Upper lobe of left lung (tissue), 6 donors: ENCODE measurements around the gene ADAMTS17. TPM values are rescaled to one million over a fixed set of nuclear protein-coding genes. Genes with fewer than 3 reads are reported as not detected.

ENCODE experiments used
- ATAC-seq, 2 donors: fragments of 200-7000 bp; cut with Tn5 transposase; one replicate each; pipeline ENCODE4 v1.9.1; 2022; ENCODE audit warnings: mild to moderate bottlenecking in 2 of 2, moderate library complexity in 2 of 2; ENCODE audit not compliant: low FRiP score in 2 of 2
- DNase-seq, 2 donors: peaks; one replicate each; pipeline ENCODE4 v3.0.0-alpha.2; 2019 to 2020
- H3K27ac ChIP-seq, 4 donors: fragments of 200-600 bp; sonication (generic); one replicate each; pipeline ENCODE4 v1.5.1; 2016 to 2019
- H3K27me3 ChIP-seq, 4 donors: fragments of 200-600 bp; sonication (generic); one replicate each; pipeline ENCODE4 v1.5.1; 2017 to 2019
- H3K36me3 ChIP-seq, 4 donors: fragments of 200-600 bp; sonication (generic); one replicate each; pipeline ENCODE4 v1.5.1; 2016 to 2019
- H3K4me1 ChIP-seq, 4 donors: fragments of 200-600 bp; sonication (generic); one replicate each; pipeline ENCODE4 v1.5.1; 2018 to 2019
- H3K4me3 ChIP-seq, 4 donors: fragments of 200-600 bp; sonication (generic); one replicate each; pipeline ENCODE4 v1.5.1; 2017 to 2019; ENCODE audit warnings: mild to moderate bottlenecking in 2 of 4, moderate library complexity in 1 of 4
- H3K9me3 ChIP-seq, 4 donors: fragments of 200-600 bp; sonication (generic); one replicate each; pipeline ENCODE4 v1.5.1; 2018 to 2019
- EP300 ChIP-seq, 4 donors: sonication (generic); formaldehyde crosslinking; IDR thresholded peaks; one replicate each; pipeline ENCODE4 v1.5.1; 2017; ENCODE audit warnings: antibody characterized with exemption in 4 of 4, control low read depth in 2 of 4
- POLR2A ChIP-seq, 4 donors: fragments of 450-650 bp; IDR thresholded peaks; one replicate each; pipeline ENCODE4 v1.5.1; 2016 to 2017; ENCODE audit warnings: antibody characterized with exemption in 4 of 4, mild to moderate bottlenecking in 2 of 4
- POLR2AphosphoS5 ChIP-seq, 2 donors: sonication (generic); formaldehyde crosslinking; IDR thresholded peaks; one replicate each; pipeline ENCODE4 v1.5.1; 2017; ENCODE audit warnings: antibody characterized with exemption in 2 of 2
- WGBS, 2 donors: methylation state at CpG; one replicate each; pipeline ENCODE4 v1.1.5; 2017 to 2018; 5-methylcytosine and 5-hydroxymethylcytosine counted together
- total RNA-seq, 6 donors: library from RNA; depleted of rRNA in 4 of 6; stranded (reverse); fragments of >200 nt in 4 of 6; gene quantifications; one replicate each; pipeline versions ENCODE4 v1.1.0 to v1.2.1, GENCODE V29; 2016 to 2021
- TF ChIP-seq, protein P1 (sequence below), 6 experiments: fragments of 450-650 bp in 4 of 6; fragments of 200-600 bp in 2 of 6; sonication (generic) in 2 of 6; IDR thresholded peaks; one replicate each; pipeline ENCODE4 v1.5.1; 2016 to 2019; ENCODE audit warnings: antibody characterized with exemption in 6 of 6
- donor health status: DM: no; HTN: no; CAD: no; lungs with moderate emphysema.
- donor health status: DM: no; HTN: yes; CAD: no; lungs with severe emphysema.

Gene ADAMTS17
- total RNA-seq, 6 donors from 2014 or later, result 3.2 to 11.5 (median 5.7) TPM

DNA sequence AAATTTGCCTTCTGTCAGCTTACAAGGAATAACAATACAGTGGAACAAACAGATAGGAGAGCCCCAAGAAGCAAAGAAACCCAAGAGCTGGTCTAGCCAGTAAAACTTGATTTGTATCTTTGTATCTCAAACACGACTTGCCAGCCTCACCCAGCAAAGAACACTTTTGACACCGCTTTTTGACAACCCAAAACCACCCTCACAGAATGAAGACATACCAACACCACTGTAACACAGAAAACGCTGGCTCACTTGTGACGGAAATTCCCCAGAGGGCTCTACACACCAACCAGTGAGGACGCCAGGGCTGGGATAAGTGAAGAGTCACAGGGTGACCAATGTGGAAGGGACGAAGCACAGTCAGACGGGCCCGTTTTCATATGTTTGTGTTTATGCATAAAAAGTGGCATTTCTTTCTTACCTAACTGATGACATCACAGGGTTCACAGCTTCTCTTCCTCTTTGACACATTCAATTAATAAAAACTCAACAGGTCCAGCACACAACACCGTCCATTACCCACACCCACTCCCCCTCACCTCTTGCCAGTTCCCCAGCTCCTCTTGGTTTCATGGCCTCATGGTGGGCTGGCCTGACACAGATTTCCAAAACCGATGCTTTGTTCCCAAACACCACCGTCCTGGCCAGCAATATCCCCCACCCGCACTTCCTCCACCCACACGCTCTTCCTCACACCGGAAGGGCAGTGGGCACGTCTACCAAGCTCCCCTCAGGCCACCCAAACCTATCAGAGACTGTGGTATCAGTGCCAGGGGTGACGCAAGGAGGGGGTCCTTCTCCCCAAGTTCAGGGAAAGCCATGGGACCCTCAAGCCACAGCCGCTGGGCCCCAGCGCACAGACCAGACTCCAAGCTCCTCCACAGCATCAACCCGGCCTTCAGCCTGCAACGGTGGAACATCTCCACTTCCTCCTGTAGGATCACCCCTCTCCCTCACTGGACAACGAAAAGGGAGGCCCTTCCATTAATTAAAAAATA, 94.2 kb downstream of the ADAMTS17 start:
- Histone ChIP-seq H3K27me3 (no peaks in the 10 kb centered on the region), H3K36me3 (no peaks in the 10 kb centered on the region), H3K9me3 (no peaks in the 10 kb centered on the region), H3K4me3 (no peak overlapping the region), H3K27ac (no peak overlapping the region), H3K4me1 (no peaks in the 10 kb centered on the region)
- 80 to 85% methylated on average over 20 to 21 of the region's 21 CpGs for WGBS, 2 donors
- TF ChIP-seq EP300 (IDR thresholded peaks at IDR 0.05) (no peak), POLR2A (IDR thresholded peaks at IDR 0.05) (no peak), POLR2AphosphoS5 (IDR thresholded peaks at IDR 0.05) (no peak)
- TF ChIP-seq, protein P1, sequence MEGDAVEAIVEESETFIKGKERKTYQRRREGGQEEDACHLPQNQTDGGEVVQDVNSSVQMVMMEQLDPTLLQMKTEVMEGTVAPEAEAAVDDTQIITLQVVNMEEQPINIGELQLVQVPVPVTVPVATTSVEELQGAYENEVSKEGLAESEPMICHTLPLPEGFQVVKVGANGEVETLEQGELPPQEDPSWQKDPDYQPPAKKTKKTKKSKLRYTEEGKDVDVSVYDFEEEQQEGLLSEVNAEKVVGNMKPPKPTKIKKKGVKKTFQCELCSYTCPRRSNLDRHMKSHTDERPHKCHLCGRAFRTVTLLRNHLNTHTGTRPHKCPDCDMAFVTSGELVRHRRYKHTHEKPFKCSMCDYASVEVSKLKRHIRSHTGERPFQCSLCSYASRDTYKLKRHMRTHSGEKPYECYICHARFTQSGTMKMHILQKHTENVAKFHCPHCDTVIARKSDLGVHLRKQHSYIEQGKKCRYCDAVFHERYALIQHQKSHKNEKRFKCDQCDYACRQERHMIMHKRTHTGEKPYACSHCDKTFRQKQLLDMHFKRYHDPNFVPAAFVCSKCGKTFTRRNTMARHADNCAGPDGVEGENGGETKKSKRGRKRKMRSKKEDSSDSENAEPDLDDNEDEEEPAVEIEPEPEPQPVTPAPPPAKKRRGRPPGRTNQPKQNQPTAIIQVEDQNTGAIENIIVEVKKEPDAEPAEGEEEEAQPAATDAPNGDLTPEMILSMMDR (IDR thresholded peaks at IDR 0.05), result no peak
- ATAC-seq (no peak), DNase-seq (peak in 1 of 2 donors; percentile 4)

DNA sequence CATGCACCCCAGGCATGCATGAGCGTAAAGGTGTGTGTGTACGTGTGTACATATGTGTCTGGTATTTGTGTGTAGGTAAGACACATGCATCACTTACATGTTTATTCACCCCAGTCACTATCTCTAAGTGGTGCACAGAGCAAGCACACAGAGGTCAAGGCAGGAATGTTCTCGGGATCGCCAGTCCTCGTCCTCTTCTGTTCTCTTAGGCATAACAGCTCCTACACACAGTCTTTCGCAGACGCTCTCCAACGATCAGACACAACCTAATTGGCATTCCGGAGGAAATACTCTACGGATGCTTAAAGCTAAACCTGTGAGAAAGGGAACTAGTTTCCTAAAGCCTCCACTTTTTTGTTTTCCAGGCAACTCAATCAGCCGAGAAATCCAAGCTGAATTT, 95.9 kb downstream of the ADAMTS17 start:
- WGBS, 2 donors, result 75 to 81% methylated on average over 11 of the region's 11 CpGs
- no peak for ATAC-seq
- no peaks in the 10 kb centered on the region for H3K9me3 ChIP-seq
- no peaks in the 10 kb centered on the region for H3K27me3 ChIP-seq
- no peaks in the 10 kb centered on the region for H3K36me3 ChIP-seq
- no peak overlapping the region for H3K27ac ChIP-seq
- DNase-seq, result no peak
- TF ChIP-seq EP300 (IDR thresholded peaks at IDR 0.05) (no peak), POLR2A (IDR thresholded peaks at IDR 0.05) (no peak), POLR2AphosphoS5 (IDR thresholded peaks at IDR 0.05) (no peak)
- TF ChIP-seq, protein P1 (IDR thresholded peaks at IDR 0.05), result no peak
- H3K4me1 ChIP-seq, result no peaks in the 10 kb centered on the region
- H3K4me3 ChIP-seq, result no peak overlapping the region

DNA sequence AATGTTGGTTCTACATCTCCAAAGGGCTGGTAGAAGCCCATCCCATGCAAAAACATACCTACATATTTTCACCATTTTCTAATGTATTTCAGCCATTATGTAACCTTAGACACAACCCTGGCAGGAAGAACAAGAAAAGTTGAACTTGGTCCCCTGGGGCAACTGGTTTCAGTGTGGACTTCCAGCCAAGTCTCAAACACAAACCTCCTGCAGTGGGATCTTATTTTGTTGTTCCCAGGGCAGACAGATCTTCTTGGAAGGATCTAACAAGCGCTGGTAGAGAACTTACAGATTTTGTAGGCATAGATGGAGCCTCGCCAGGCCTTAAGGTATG, 96.3 kb downstream of the ADAMTS17 start:
- H3K9me3 ChIP-seq, result no peaks in the 10 kb centered on the region
- TF ChIP-seq POLR2AphosphoS5 (IDR thresholded peaks at IDR 0.05) (no peak), EP300 (IDR thresholded peaks at IDR 0.05) (no peak), POLR2A (IDR thresholded peaks at IDR 0.05) (no peak)
- TF ChIP-seq, protein P1 (IDR thresholded peaks at IDR 0.05), result no peak
- no peak overlapping the region for H3K27ac ChIP-seq
- no peak overlapping the region for H3K4me3 ChIP-seq
- H3K27me3 ChIP-seq, result no peaks in the 10 kb centered on the region
- ATAC-seq, result no peak
- no peaks in the 10 kb centered on the region for H3K4me1 ChIP-seq
- no peaks in the 10 kb centered on the region for H3K36me3 ChIP-seq
- 82 to 89% methylated on average over 1 to 2 of the region's 2 CpGs for WGBS, 2 donors
- no peak for DNase-seq

DNA sequence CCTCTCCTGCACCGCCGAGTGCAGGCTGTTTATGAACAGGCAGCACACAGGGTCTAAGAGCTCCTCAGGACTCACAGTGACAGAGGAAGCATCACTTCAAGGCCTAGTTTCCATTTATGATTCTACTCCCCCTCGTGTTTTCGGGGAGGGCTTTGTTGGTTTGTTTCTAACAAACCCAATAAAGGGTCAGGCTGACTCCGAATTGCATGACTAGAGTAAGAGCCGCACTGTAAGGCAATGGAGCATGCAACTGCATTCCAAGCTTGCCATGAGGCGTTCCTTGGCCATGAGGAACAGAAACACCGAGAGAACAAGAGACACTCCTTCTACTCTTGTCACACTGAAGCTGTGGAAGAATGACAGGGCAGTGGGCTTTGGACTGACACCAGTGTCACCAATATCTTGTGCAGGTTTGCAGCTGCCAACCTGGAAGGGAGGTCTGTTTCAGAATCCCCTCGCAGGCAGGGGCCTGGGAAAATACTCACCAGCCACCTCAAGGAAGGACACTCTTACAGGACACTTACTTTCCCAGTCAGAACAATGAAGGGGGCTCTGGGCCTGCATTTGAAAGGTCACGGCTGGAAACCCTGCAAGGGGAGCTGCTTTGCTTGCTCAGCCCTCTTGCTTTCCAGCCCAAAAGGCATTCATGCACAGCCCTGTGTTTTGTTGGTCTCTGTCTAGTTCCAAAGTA, 96.8 kb downstream of the ADAMTS17 start:
- no peak overlapping the region for H3K4me3 ChIP-seq
- DNase-seq, result no peak
- H3K27ac ChIP-seq, result no peak overlapping the region
- H3K27me3 ChIP-seq, result no peaks in the 10 kb centered on the region
- no peak for ATAC-seq
- TF ChIP-seq POLR2AphosphoS5 (IDR thresholded peaks at IDR 0.05), result no peak
- TF ChIP-seq, protein P1 (IDR thresholded peaks at IDR 0.05), result no peak
- TF ChIP-seq POLR2A (IDR thresholded peaks at IDR 0.05), result no peak
- no peak for TF ChIP-seq EP300 (IDR thresholded peaks at IDR 0.05)
- H3K4me1 ChIP-seq, result no peaks in the 10 kb centered on the region
- H3K36me3 ChIP-seq, result no peaks in the 10 kb centered on the region
- 91 to 96% methylated on average over 7 to 10 of the region's 10 CpGs for WGBS, 2 donors
- no peaks in the 10 kb centered on the region for H3K9me3 ChIP-seq
